ENCODE data around the gene RRP7A.
"Not testable (repeated sequence)": the region's sequence is repeated elsewhere in the genome, so short reads cannot be mapped to it uniquely, and the experiment has no call there.

Gene RRP7A

DNA sequence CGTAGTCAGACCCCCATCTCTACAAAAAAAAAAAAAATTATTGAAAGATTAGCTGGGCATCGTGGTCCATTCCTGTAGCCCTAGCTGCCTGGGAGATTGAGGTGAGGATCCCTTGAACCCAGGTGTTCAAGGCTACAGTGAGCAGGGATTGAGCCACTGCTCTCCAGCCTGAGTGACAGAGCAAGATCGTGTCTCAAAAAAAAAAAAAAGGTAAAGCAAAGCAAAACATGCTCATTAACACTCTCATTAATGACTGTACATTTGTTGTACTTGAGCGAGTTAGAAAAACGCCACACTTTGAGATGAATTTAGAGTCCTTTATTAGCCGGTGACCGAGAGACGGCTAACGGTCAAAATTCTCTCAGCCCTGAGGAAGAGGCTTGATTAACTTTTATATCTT is 28.0 kb upstream of the RRP7A start:
- TF ChIP-seq, protein P1, sequence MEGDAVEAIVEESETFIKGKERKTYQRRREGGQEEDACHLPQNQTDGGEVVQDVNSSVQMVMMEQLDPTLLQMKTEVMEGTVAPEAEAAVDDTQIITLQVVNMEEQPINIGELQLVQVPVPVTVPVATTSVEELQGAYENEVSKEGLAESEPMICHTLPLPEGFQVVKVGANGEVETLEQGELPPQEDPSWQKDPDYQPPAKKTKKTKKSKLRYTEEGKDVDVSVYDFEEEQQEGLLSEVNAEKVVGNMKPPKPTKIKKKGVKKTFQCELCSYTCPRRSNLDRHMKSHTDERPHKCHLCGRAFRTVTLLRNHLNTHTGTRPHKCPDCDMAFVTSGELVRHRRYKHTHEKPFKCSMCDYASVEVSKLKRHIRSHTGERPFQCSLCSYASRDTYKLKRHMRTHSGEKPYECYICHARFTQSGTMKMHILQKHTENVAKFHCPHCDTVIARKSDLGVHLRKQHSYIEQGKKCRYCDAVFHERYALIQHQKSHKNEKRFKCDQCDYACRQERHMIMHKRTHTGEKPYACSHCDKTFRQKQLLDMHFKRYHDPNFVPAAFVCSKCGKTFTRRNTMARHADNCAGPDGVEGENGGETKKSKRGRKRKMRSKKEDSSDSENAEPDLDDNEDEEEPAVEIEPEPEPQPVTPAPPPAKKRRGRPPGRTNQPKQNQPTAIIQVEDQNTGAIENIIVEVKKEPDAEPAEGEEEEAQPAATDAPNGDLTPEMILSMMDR (conservative IDR thresholded peaks at IDR 0.05; ENCODE audit: control insufficient read depth, insufficient read depth, low read depth, low read length), result no peak
- no peak overlapping the region for H3K4me3 ChIP-seq (ENCODE audit: control insufficient read depth, low read depth, low read length)
- no peak for DNase-seq (ENCODE audit: low read depth)

DNA sequence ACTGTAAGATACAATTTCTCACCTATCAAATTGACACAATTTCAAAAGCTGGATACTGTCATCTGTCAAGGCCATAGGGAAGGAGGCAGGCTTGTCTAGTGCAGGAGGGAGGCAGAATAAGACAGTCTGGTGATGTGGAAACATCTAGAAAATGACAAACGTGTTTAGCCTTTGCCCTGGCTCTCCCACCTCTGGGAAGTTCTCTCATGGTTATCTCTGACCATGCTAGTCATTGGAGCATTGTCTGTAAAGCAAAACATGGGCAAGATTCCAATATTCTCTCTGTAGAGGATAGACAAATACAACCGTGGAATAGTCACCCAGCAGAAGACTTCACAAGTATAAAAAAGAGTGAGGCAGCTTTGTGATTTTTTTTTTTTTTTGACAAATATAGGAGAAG is 25.1 kb upstream of the RRP7A start:
- DNase-seq (ENCODE audit: low read depth), result peak; percentile 30
- TF ChIP-seq, protein P1 (conservative IDR thresholded peaks at IDR 0.05; ENCODE audit: control insufficient read depth, insufficient read depth, low read depth, low read length), result no peak
- H3K4me3 ChIP-seq (ENCODE audit: control insufficient read depth, low read depth, low read length), result no peak overlapping the region

DNA sequence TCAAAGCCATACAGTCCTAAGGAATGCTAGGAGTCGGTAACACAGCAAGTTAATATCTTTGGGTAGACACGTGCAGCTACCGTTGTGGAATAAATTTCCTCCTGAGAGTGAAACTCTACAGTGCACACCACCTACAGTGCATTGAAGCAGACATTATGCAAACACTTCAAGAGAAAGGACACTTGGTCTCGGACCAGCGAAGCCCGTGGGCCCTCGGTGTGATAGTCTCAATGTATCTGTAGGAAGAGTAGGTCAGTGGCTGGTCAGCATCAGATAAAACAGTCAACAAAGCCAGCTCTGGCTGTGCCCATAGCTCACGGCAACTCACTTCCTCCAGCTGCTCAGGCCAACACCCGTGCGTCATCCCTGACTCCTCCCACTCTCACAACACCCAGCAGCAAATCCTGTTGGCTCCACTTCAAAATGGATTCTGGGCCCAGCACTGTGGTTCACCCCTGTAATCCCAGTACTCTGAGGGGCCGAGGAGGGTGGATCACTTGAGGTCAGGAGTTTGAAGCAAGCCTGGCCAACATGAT is 19.7 kb upstream of the RRP7A start:
- DNase-seq (ENCODE audit: low read depth), result peak; percentile 82

DNA sequence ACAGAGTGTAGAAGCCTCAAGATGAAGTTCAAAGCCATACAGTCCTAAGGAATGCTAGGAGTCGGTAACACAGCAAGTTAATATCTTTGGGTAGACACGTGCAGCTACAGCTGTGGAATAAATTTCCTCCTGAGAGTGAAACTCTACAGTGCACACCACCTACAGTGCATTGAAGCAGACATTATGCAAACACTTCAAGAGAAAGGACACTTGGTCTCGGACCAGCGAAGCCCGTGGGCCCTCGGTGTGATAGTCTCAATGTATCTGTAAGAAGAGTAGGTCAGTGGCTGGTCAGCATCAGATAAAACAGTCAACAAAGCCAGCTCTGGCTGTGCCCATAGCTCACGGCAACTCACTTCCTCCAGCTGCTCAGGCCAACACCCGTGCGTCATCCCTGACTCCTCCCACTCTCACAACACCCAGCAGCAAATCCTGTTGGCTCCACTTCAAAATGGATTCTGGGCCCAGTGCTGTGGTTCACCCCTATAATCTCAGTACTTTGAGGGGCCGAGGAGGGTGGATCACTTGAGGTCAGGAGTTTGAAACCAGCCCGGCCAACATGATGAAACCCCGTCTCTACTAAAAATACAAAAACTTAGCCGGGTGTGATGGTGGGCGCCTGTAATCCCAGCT is 17.7 kb upstream of the RRP7A start:
- not testable (repeated sequence) for H3K4me3 ChIP-seq (ENCODE audit: control insufficient read depth, low read depth, low read length)
- DNase-seq (ENCODE audit: low read depth), result peak; percentile 27

More for the DNA sequence above, 19.7 kb upstream of the RRP7A start:
- H3K4me3 ChIP-seq (ENCODE audit: control insufficient read depth, low read depth, low read length), result not testable (repeated sequence)

DNA sequence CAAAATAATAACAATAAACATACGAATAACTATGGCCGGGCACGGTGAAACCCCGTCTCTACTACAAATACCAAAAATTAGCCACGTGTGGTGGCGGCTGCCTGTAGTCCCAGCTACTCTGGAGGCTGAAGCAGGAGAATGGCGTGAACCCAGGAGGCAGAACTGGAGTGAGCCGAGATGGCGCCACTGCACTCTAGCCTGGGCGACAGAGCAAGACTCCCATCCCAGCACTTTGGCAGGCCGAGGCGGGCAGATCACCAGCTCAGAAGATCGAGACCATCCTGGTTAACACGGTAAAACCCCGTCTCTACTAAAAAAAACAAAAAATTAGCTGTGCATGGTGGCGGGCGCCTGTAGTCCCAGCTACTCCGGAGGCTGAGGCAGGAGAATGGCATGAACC is 17.0 kb upstream of the RRP7A start:
- not testable (repeated sequence) for H3K4me3 ChIP-seq (ENCODE audit: control insufficient read depth, low read depth, low read length)

DNA sequence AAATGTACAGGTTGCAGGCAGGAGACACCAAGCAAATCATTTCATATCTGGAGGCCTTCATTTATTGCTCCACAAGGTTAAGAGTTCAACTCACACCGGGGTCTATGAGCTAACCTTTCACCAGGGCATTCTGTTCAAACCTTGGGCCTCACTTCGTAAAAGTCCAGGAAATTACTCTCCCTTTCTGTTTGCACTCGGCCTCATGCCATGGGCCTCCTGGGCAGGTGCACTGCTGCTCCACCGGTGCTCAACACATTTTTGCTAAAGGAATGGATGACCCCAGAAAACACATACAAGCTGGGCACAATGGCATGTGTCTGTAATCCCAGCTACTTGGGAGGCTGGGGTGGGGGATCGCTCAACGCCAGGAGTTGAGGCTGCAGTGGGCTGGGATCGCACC is 16.6 kb upstream of the RRP7A start:
- no peak for DNase-seq (ENCODE audit: low read depth)
- H3K4me3 ChIP-seq (ENCODE audit: control insufficient read depth, low read depth, low read length), result no peak overlapping the region
- TF ChIP-seq, protein P1 (conservative IDR thresholded peaks at IDR 0.05; ENCODE audit: control insufficient read depth, insufficient read depth, low read depth, low read length), result no peak

More for the DNA sequence above, 17.0 kb upstream of the RRP7A start:
- not testable (repeated sequence) for DNase-seq (ENCODE audit: low read depth)

DNA sequence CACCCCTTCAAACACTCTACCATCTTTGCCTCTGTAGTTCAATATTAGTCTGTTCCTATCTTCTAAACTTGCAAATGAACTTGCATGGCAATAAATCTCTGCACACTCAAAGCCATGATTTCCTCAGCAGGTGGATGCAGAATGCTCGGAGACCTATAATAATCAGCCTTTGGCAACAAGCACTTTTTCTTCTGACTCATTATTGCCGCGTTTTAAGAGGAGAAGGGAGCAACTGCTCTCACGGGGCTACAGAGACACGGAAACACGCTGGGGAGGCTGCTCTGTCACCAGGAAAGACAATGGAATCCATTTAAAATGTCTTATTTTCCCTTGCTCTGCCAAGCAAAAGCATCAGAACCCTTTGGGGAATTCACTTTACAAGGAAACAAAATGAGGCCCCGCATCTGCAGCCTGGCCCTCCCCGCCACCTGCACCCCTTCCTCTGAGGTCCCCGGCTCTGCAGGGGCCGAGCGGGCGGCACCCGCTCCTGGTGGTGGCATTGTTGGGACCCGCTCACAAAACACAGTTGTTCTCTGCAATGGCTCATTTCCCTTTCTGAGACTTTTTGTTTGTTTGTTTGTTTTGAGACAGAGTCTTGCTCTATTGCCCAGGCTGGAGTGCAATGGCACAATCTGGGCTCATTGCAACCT is 15.6 kb upstream of the RRP7A start:
- not testable (repeated sequence) for DNase-seq (ENCODE audit: low read depth); H3K4me3 ChIP-seq (ENCODE audit: control insufficient read depth, low read depth, low read length)

DNA sequence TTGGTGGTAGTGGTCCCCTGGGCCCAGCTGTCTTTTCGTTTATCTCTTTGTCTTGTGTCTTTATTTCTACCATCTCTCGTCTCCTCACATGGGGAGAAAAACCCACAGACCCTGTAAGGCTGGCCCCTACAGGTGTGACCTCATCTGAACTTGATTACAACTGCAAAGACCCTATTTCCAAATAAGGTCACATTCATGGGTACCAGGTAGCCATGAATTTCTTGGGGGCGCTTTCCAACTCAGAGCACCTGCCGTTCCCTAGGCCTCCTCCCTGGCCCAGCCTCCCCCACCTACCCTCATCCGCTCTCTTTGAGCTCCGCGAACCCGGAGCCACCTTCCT is 14.0 kb upstream of the RRP7A start:
- no peak for DNase-seq (ENCODE audit: low read depth)
- H3K4me3 ChIP-seq (ENCODE audit: control insufficient read depth, low read depth, low read length), result no peak overlapping the region
- TF ChIP-seq, protein P1 (conservative IDR thresholded peaks at IDR 0.05; ENCODE audit: control insufficient read depth, insufficient read depth, low read depth, low read length), result no peak

DNA sequence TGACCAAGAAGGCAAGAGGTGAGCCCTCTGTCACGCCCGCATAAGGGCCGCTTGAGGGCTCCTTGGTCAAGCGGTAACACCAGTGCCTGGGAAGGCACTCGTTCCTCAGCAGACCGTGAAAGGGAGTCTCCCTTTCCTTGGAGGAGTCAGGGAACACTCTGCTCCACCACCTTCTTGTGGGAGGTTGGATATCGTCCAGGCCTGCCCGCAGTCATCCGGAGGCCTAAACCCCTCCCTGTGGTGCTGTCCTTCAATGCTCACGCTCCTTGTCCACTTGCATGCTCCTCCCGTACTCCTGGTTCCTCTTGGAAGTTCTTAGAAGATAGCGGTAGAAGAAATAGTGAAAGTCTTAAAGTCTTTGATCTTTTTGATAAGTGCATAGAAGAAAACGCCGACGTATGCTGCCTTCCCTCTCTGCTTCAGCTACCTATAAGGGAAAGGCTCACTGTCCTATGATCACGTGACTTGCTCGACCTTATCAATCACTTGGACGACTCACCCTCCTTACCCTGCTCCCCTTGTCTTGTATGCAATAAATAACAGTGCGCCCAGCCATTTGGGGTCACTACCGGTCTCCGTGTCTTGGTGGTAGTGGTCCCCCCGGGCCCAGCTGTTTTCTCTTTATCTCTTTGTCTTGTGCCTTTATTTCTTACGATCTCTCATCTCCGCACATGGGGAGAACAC is 11.9 kb upstream of the RRP7A start:
- DNase-seq (ENCODE audit: low read depth); H3K4me3 ChIP-seq (ENCODE audit: control insufficient read depth, low read depth, low read length): not testable (repeated sequence)

DNA sequence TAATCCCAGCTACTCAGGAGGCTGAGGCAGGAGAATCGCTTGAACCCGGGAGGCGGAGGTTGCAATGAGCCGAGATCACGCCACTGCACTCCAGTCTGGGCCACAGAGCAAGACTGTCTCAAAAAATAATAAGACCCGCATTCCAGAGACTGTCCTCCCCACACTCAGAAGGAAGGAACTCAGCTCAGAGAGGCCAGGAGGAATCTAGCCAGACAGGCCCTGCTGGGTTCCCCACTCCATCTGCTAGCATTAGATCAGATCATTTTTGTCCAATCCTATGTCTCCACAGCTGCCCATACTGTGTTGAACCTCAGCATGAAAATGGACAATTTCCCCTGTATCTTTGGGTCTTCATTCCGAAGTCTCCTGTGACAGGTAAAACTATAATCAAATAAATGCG is 9.8 kb upstream of the RRP7A start:
- DNase-seq (ENCODE audit: low read depth); H3K4me3 ChIP-seq (ENCODE audit: control insufficient read depth, low read depth, low read length): not testable (repeated sequence)
